DMS 273 (cell line): ENCODE results near the gene NRG2.

ENCODE experiments used
- DNase-seq: peaks from one replicate; lab custom pipeline; 2025; ENCODE audit not compliant: unreplicated experiment; lab: John Stamatoyannopoulos, UW

NRG2 gene

GRCh38 chr5:140041492-140042392 lies 1.4 kb downstream of the NRG2 start:
- peak; percentile 94 for DNase-seq

GRCh38 chr5:140041099-140041491 lies 2.0 kb downstream of the NRG2 start:
- DNase-seq = peak; percentile 52

GRCh38 chr5:140040358-140040757 lies 2.7 kb downstream of the NRG2 start:
- no peak for DNase-seq

GRCh38 chr5:140039561-140039960 lies 3.5 kb downstream of the NRG2 start:
- no peak for DNase-seq

GRCh38 chr5:140038373-140038957 lies 4.6 kb downstream of the NRG2 start:
- DNase-seq = peak; percentile 56

- no peak for DNase-seq
Measured at GRCh38 chr5:140037012-140037411, 6.1 kb downstream of the NRG2 start.

- no peak for DNase-seq
Measured at GRCh38 chr5:140035881-140036280, 7.2 kb downstream of the NRG2 start.

GRCh38 chr5:140033037-140033760 lies 9.9 kb downstream of the NRG2 start:
- DNase-seq = no peak

GRCh38 chr5:140032296-140032695 lies 10.8 kb downstream of the NRG2 start:
- no peak for DNase-seq

GRCh38 chr5:140027807-140028206 lies 15.3 kb downstream of the NRG2 start:
- no peak for DNase-seq

- DNase-seq = peak; percentile 19
Measured at GRCh38 chr5:140025736-140026135, 17.4 kb downstream of the NRG2 start.

- no peak for DNase-seq
Measured at GRCh38 chr5:140024928-140025327, 18.2 kb downstream of the NRG2 start.

GRCh38 chr5:140023611-140024191 lies 19.4 kb downstream of the NRG2 start:
- peak; percentile 95 for DNase-seq

GRCh38 chr5:140020601-140021177 lies 22.4 kb downstream of the NRG2 start:
- DNase-seq = no peak

GRCh38 chr5:140018920-140019644 lies 24.0 kb downstream of the NRG2 start:
- DNase-seq = no peak

- DNase-seq = no peak
Measured at GRCh38 chr5:140018517-140018916, 24.6 kb downstream of the NRG2 start.

GRCh38 chr5:140018096-140018481 lies 25.0 kb downstream of the NRG2 start:
- no peak for DNase-seq

GRCh38 chr5:140017397-140018095 lies 25.6 kb downstream of the NRG2 start:
- DNase-seq = no peak

- no peak for DNase-seq
Measured at GRCh38 chr5:140015706-140016105, 27.4 kb downstream of the NRG2 start.

- DNase-seq = no peak
Measured at GRCh38 chr5:140014751-140015150, 28.3 kb downstream of the NRG2 start.
